Peyer's patch (tissue), 4 donors: ENCODE data around the gene FCGR3A. TPM values are rescaled to one million over a fixed set of nuclear protein-coding genes. Genes with fewer than 3 reads are reported as not detected.
"Not testable (repeated sequence)": the region's sequence is repeated elsewhere in the genome, so short reads cannot be mapped to it uniquely, and the experiment has no call there.

Experiments used
- DNase-seq, 3 donors: peaks; one replicate each; pipeline ENCODE4 v3.0.0-alpha.2; 2017 to 2019
- H3K27ac ChIP-seq, 4 donors: fragments of 200-600 bp; sonication (generic); one replicate each; pipeline ENCODE4 v1.5.1; 2016 to 2019
- H3K27me3 ChIP-seq, 2 donors: fragments of 200-600 bp; sonication (generic); one replicate each; pipeline ENCODE4 v1.5.1; 2019
- H3K36me3 ChIP-seq, 3 donors: fragments of 200-600 bp; sonication (generic); one replicate each; pipeline ENCODE4 v1.5.1; 2016 to 2019
- H3K4me1 ChIP-seq, 4 donors: fragments of 200-600 bp; sonication (generic); one replicate each; pipeline ENCODE4 v1.5.1; 2016 to 2019
- H3K4me3 ChIP-seq, 4 donors: fragments of 200-600 bp; sonication (generic); 1 replicate in 3 of 4; 2 replicates in 1 of 4; pipeline ENCODE4 v1.5.1; 2016 to 2019; ENCODE audit warnings: mild to moderate bottlenecking in 1 of 4
- H3K9me3 ChIP-seq, 4 donors: fragments of 200-600 bp; sonication (generic); one replicate each; pipeline ENCODE4 v1.5.1; 2016 to 2019; ENCODE audit warnings: mild to moderate bottlenecking in 1 of 4
- CTCF ChIP-seq, 6 experiments: fragments of 450-650 bp in 4 of 6; fragments of 200-600 bp in 2 of 6; sonication (generic) in 1 of 6; IDR thresholded peaks; one replicate each; pipeline ENCODE4 v1.5.1; 2017 to 2019; ENCODE audit warnings: antibody characterized with exemption in 6 of 6, mild to moderate bottlenecking in 3 of 6, moderate library complexity in 1 of 6
- POLR2A ChIP-seq, 2 donors: fragments of 450-650 bp; IDR thresholded peaks; one replicate each; pipeline ENCODE4 v1.5.1; 2017; ENCODE audit warnings: antibody characterized with exemption in 2 of 2, mild to moderate bottlenecking in 2 of 2, moderate library complexity in 2 of 2
- total RNA-seq, 4 donors: library from RNA; depleted of rRNA; stranded (reverse); fragments of >200 nt; gene quantifications; one replicate each; pipeline ENCODE4 v1.1.0, GENCODE V29; 2016

Gene FCGR3A
- total RNA-seq, result 1 to 10 TPM in 1 of 4 donors, under 1 TPM in 1, not detected in 2; 0.53 to 2.8 TPM

GRCh38 chr1:161549652-161550051, at the start of gene FCGR3A:
TSS of gene FCGR3A (minus strand) at chr1:161549818. CDS start at chr1:161549736, 82 bp downstream.
- Histone ChIP-seq H3K27me3 (no peaks in the 10 kb centered on the region), H3K36me3 (no peaks in the 10 kb centered on the region), H3K27ac (no peak within 1 kb of the TSS), H3K4me1 (no peaks in the 10 kb centered on the region), H3K9me3 (no peaks in the 10 kb centered on the region), H3K4me3 (no peak within 1 kb of the TSS)
- TF ChIP-seq POLR2A (IDR thresholded peaks at IDR 0.05), result no peak
- TF ChIP-seq CTCF (IDR thresholded peaks at IDR 0.05), result no peak
- DNase-seq, result no peak

GRCh38 chr1:161597077-161597476, 47.5 kb upstream of the FCGR3A start:
- H3K4me1 ChIP-seq, DNase-seq, H3K4me3 ChIP-seq, H3K27ac ChIP-seq, H3K27me3 ChIP-seq, H3K9me3 ChIP-seq, H3K36me3 ChIP-seq: not testable (repeated sequence)

- not testable (repeated sequence) for H3K27ac ChIP-seq, DNase-seq, H3K9me3 ChIP-seq, H3K4me3 ChIP-seq, H3K27me3 ChIP-seq, H3K4me1 ChIP-seq, H3K36me3 ChIP-seq
These were observed 46.0 kb upstream of the FCGR3A start for GRCh38 chr1:161595583-161595982.

- not testable (repeated sequence) for H3K9me3 ChIP-seq, H3K4me1 ChIP-seq, H3K27ac ChIP-seq, H3K4me3 ChIP-seq, H3K36me3 ChIP-seq, DNase-seq, H3K27me3 ChIP-seq
These were observed 45.6 kb upstream of the FCGR3A start for GRCh38 chr1:161595173-161595572.

GRCh38 chr1:161594269-161594984, 44.8 kb upstream of the FCGR3A start:
- H3K4me1 ChIP-seq, H3K27me3 ChIP-seq, H3K9me3 ChIP-seq, H3K4me3 ChIP-seq, H3K36me3 ChIP-seq, H3K27ac ChIP-seq, DNase-seq: not testable (repeated sequence)

- not testable (repeated sequence) for H3K27me3 ChIP-seq, H3K4me3 ChIP-seq, DNase-seq, H3K27ac ChIP-seq, H3K9me3 ChIP-seq, H3K4me1 ChIP-seq, H3K36me3 ChIP-seq
These were observed 43.6 kb upstream of the FCGR3A start for GRCh38 chr1:161593092-161593755.

- not testable (repeated sequence) for H3K4me3 ChIP-seq, H3K27me3 ChIP-seq, H3K4me1 ChIP-seq, H3K27ac ChIP-seq, DNase-seq, H3K36me3 ChIP-seq, H3K9me3 ChIP-seq
These were observed 43.0 kb upstream of the FCGR3A start for GRCh38 chr1:161592586-161592985.

GRCh38 chr1:161589920-161590319, 40.3 kb upstream of the FCGR3A start:
- not testable (repeated sequence) for H3K4me3 ChIP-seq, DNase-seq, H3K27me3 ChIP-seq, H3K9me3 ChIP-seq, H3K36me3 ChIP-seq, H3K4me1 ChIP-seq, H3K27ac ChIP-seq

GRCh38 chr1:161589365-161589764, 39.7 kb upstream of the FCGR3A start:
- not testable (repeated sequence) for H3K4me3 ChIP-seq, H3K9me3 ChIP-seq

GRCh38 chr1:161588596-161588995, 39.0 kb upstream of the FCGR3A start:
- H3K27ac ChIP-seq, result not testable (repeated sequence)

More at GRCh38 chr1:161589365-161589764, 39.7 kb upstream of the FCGR3A start:
- not testable (repeated sequence) for H3K27ac ChIP-seq, DNase-seq, H3K27me3 ChIP-seq, H3K36me3 ChIP-seq, H3K4me1 ChIP-seq

GRCh38 chr1:161582882-161583281, 33.3 kb upstream of the FCGR3A start:
- H3K27ac ChIP-seq, H3K27me3 ChIP-seq, DNase-seq, H3K4me3 ChIP-seq, H3K4me1 ChIP-seq, H3K36me3 ChIP-seq, H3K9me3 ChIP-seq: not testable (repeated sequence)

More at GRCh38 chr1:161588596-161588995, 39.0 kb upstream of the FCGR3A start:
- not testable (repeated sequence) for H3K4me1 ChIP-seq, H3K4me3 ChIP-seq, H3K36me3 ChIP-seq, H3K9me3 ChIP-seq, H3K27me3 ChIP-seq, DNase-seq

- H3K27me3 ChIP-seq, H3K4me1 ChIP-seq, H3K27ac ChIP-seq, DNase-seq, H3K9me3 ChIP-seq, H3K36me3 ChIP-seq, H3K4me3 ChIP-seq: not testable (repeated sequence)
These were observed 31.4 kb upstream of the FCGR3A start for GRCh38 chr1:161580879-161581537.

- H3K27ac ChIP-seq, H3K4me1 ChIP-seq, H3K36me3 ChIP-seq, H3K27me3 ChIP-seq, DNase-seq, H3K9me3 ChIP-seq, H3K4me3 ChIP-seq: not testable (repeated sequence)
These were observed 30.4 kb upstream of the FCGR3A start for GRCh38 chr1:161579856-161580507.
